ENCODE data around the gene PCED1A.

Gene PCED1A

DNA sequence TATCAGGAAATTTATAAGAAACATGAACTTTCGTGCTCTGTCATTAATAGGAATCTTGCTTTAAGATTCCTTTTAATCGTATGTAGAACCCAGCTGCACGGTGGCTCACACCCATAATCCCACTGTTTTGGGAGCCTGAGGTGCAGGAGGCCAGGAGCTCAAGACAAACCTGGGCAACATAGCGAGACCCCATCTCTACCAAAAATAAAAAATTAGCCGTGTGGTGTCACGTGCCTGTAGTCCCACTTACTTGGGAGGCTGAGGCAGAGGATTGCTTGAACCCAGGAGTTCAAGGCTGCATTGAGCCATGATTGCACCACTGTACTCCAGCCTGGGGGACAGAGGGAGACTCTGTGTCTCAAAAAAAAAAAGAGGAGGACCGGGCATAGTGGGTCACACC is 40.2 kb upstream of the PCED1A start:
- H3K4me3 ChIP-seq = no peak overlapping the region
- no peak overlapping the region for H3K27ac ChIP-seq
- TF ChIP-seq CTCF (IDR thresholded peaks at IDR 0.05) = no peak
- no peak for DNase-seq (ENCODE audit: low spot score)

GRCh38 chr20:2879146-2879545 is 38.7 kb upstream of the PCED1A start:
- no peak overlapping the region for H3K27ac ChIP-seq
- H3K4me3 ChIP-seq = no peak overlapping the region
- no peak for TF ChIP-seq CTCF (IDR thresholded peaks at IDR 0.05)
- DNase-seq (ENCODE audit: low spot score) = no peak

- DNase-seq (ENCODE audit: low spot score) = no peak
- Histone ChIP-seq H3K4me3 (no peak overlapping the region), H3K27ac (no peak overlapping the region)
- no peak for TF ChIP-seq CTCF (IDR thresholded peaks at IDR 0.05)
Measured at GRCh38 chr20:2878515-2878914, 38.1 kb upstream of the PCED1A start.

GRCh38 chr20:2875690-2876203 is 35.3 kb upstream of the PCED1A start:
- Histone ChIP-seq H3K27ac (no peak overlapping the region), H3K4me3 (no peak overlapping the region)
- DNase-seq (ENCODE audit: low spot score) = no peak
- no peak for TF ChIP-seq CTCF (IDR thresholded peaks at IDR 0.05)

GRCh38 chr20:2874456-2874855 is 34.0 kb upstream of the PCED1A start:
- Histone ChIP-seq H3K27ac (no peak overlapping the region), H3K4me3 (peak overlapping the region; percentile 91)
- DNase-seq (ENCODE audit: low spot score) = no peak
- no peak for TF ChIP-seq CTCF (IDR thresholded peaks at IDR 0.05)

GRCh38 chr20:2873747-2874041 is 33.2 kb upstream of the PCED1A start:
- Histone ChIP-seq H3K27ac (peak overlapping the region; percentile 53 to 77), H3K4me3 (peak overlapping the region; percentile 91)
- DNase-seq (ENCODE audit: low spot score) = peak; percentile 81
- TF ChIP-seq CTCF (IDR thresholded peaks at IDR 0.05) = no peak

DNA sequence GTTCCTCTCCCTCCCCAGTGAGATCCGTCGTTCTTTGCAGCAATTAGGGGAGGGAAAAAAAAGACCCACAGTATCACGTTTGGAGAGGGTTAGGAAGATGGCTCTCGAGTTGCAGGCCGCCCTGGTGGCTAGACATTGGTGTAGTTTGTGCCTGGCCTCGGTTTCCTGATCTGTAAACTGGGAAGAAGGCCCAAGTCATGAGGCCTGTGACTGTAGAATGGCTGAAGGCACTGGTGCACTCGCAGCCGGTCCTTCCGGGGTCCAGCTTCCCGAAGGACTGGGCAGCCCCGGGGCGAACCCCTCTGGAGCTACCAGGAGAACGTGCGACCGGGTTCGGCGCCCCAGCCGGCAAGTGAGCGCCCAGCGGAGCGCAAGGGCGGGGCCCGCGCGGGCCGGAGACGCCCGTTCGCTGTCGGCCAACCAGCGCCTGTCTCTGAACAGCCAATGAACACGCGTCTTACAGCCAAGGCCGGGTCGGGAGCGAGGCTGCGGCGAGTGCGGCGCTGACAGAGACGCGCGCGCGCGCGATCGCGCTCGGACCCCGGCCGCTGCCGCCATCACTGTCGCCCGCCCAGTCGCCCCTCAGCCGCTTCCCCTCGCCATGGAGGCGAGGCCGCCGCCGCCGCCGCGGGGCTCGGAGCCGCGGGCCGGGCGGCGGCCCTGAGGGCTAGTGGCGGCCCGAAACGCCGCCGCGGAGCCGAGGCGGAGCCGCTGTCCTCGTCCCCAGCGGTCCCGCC is 32.7 kb upstream of the PCED1A start, which contains the start of gene PTPRA:
TSS of gene PTPRA (plus strand) at position 472 of the 737 bp plus-strand sequence. CDS start 90,797 bp downstream, outside the sequence.
- Histone ChIP-seq H3K4me3 (peak within 1 kb of the TSS; percentile 91), H3K27ac (peak within 1 kb of the TSS; percentile 53 to 77)
- no peak for TF ChIP-seq CTCF (IDR thresholded peaks at IDR 0.05)
- DNase-seq (ENCODE audit: low spot score) = peak; percentile 93
